GM10847 (cell line): Measurements from ENCODE around the gene FLOT2.

Experiments used
- POLR2A ChIP-seq: IDR thresholded peaks from 2 replicates; pipeline ENCODE4 v1.6.1; 2011; ENCODE audit not compliant: insufficient read length; ENCODE audit errors: extremely low read depth

The FLOT2 gene

GRCh38 chr17:28896884-28897768, at the start of gene FLOT2:
Gene FLOT2 (minus strand): TSS chr17:28897733. CDS start chr17:28897574, 159 bp downstream.
- TF ChIP-seq POLR2A = peak; percentile 37

GRCh38 chr17:28946239-28946638, 48.7 kb upstream of the FLOT2 start:
- TF ChIP-seq POLR2A = no peak

GRCh38 chr17:28944862-28945741, 47.6 kb upstream of the FLOT2 start:
- TF ChIP-seq POLR2A = no peak

- no peak for TF ChIP-seq POLR2A
Observed at GRCh38 chr17:28944343-28944742, 46.8 kb upstream of the FLOT2 start.

- no peak for TF ChIP-seq POLR2A
Observed at GRCh38 chr17:28942925-28943324, 45.4 kb upstream of the FLOT2 start.

GRCh38 chr17:28941251-28941650, 43.7 kb upstream of the FLOT2 start:
- TF ChIP-seq POLR2A = no peak

GRCh38 chr17:28940675-28941074, 43.1 kb upstream of the FLOT2 start:
- no peak for TF ChIP-seq POLR2A

GRCh38 chr17:28940142-28940541, 42.6 kb upstream of the FLOT2 start:
- no peak for TF ChIP-seq POLR2A

GRCh38 chr17:28938552-28938951, 41.0 kb upstream of the FLOT2 start:
- TF ChIP-seq POLR2A = no peak

GRCh38 chr17:28937044-28937729, 39.7 kb upstream of the FLOT2 start:
- TF ChIP-seq POLR2A = no peak

GRCh38 chr17:28935744-28936460, 38.4 kb upstream of the FLOT2 start:
- no peak for TF ChIP-seq POLR2A

- no peak for TF ChIP-seq POLR2A
Observed at GRCh38 chr17:28929787-28930186, 32.3 kb upstream of the FLOT2 start.

- no peak for TF ChIP-seq POLR2A
Observed at GRCh38 chr17:28928061-28928460, 30.5 kb upstream of the FLOT2 start.

GRCh38 chr17:28926786-28927185, 29.3 kb upstream of the FLOT2 start:
- no peak for TF ChIP-seq POLR2A

- TF ChIP-seq POLR2A = no peak
Observed at GRCh38 chr17:28926366-28926765, 28.8 kb upstream of the FLOT2 start.
